NCI-H82 treated with DMSO at 0.1 percent for 48 hours (cell line): ENCODE measurements around the gene NMNAT1.
"Not testable (repeated sequence)": the region's sequence is repeated elsewhere in the genome, so short reads cannot be mapped to it uniquely, and the experiment has no call there.

Experiments used
- DNase-seq: peaks from one replicate; lab custom pipeline; 2025; ENCODE audit not compliant: unreplicated experiment; lab: John Stamatoyannopoulos, UW

Gene NMNAT1

DNA sequence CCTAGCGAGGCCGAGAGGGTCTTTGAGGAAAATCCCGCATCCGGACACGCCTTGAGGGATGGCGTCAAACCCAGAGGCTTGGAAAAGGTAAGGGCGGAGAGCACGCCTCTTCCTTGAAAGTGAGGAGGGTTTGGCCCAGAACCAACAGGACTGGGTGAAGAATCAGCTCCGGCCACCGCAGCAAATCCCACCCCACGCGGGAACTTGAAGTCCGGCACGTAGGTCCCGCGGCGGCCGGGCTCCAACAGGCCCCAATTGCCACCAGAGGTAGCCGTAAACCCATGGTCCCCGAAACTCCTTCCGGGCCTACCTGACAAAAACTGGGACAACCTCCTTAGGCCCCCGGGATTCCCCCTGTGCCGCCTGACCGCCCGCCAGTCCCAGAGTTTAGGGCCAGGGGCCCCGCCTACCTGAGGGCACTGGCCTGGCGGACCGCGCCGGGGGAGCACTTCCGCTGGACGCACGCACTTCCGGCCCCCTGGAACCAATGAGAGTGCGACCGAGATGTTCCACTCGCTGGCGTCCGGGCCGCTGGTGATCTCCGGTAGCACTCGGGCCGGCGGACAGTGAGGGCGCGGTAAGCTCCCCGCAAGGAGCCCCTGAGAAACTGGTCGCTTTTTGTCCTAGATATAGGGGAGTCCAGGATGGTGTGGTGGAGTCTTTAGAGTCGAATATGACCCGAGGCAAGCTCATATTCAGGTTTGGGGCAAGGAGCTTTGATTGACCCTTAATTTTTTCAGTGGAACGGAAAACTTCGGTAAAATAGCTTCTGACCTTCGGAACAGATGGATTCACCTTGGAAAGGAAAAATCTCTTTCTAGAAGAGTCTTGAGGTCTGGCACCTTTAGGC, at the start of gene NMNAT1, which contains the start of gene LZIC:
Gene NMNAT1, plus strand, starts transcription at position 537 of the 850 bp plus-strand sequence. CDS start 28,599 bp downstream, outside the sequence.
Gene LZIC, minus strand, starts transcription at position 453 of the 850 bp plus-strand sequence. CDS start 6,772 bp downstream, outside the sequence.
- DNase-seq = peak; percentile 71

DNA sequence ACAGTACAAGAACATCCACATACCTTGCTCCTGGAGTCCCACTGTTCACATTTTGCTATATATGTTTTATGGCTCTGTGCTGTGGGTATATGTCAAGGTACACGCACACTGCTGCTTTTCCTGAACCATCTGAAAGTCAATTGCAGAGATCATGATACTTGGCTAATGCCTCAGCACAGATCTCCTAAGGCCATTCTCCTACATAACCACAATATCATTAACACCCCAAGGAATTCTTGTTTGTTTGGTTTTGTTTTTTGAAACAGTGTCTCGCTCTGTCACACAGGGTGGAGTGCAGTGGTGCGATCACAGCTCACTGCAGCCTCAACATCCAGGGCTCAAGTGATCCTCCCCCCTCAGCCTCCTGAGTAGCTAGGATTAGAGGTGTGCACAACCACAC, 49.2 kb upstream of the NMNAT1 start:
- DNase-seq = no peak

- peak; percentile 24 for DNase-seq
Observed at GRCh38 chr1:9900142-9901043, 42.9 kb upstream of the NMNAT1 start.

DNA sequence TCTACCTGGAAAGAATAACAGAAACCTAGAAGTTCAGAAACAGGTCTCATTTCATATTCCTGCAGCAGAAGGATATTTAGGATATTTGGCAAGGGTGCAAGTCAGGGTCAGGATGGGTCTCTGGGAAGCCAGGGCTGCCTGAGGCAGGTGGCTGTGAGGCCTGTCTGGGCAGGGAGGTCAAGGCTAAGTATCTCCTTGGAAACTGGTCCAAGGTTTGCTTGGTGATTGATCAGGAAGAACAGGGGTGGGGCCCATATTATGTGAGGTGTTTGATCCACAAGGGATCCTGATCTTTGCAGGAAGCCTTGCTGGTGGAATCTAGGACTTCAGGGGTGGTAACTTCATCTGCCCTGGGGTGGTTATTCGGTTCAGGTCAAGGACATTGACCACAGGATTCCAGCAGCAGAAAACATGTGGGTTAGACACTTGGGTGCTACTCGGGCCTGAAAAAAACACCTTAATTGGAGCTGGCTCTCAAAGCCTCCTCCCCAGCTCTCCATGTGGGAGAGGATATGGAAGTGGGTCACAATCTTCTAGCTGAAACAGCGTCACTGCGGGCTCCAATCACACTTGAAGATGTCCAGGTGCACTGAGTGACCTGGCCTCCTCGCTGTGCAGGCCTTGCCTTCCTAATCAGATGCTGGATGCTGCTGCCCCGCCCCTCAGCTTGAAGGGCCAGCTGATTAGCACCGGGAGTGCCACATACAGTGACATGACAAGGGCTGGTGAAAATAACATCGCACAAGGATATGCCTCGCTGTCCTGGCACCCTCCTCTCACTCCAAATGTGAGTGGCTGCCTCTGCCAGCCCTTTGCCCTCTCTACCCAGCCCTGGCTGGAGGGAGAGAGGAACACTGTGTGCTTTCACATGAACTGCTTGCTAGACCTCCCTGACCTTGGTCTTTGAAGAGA, 41.9 kb upstream of the NMNAT1 start:
- no peak for DNase-seq

GRCh38 chr1:9902060-9902452, 41.2 kb upstream of the NMNAT1 start:
- no peak for DNase-seq

- no peak for DNase-seq
Observed at GRCh38 chr1:9903801-9904527, 39.3 kb upstream of the NMNAT1 start.

DNA sequence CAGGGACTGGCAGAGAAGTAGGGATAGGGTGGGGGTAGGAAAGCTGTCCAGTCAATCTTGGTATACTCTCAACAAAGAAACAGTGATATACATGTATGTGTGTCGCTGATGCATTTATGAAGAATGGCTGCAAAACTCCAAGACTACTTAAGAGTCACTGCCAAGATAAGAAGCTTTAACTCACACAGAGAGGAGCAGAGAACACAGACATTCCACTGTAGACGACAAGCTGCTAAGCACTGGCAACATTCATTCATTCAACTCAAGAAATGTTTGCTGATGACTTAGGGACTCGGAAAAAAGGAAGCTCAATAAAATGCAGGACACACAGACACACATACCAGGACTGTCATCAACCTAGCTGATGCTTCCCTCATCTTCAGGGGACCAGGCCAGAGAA, 38.7 kb upstream of the NMNAT1 start:
- no peak for DNase-seq

DNA sequence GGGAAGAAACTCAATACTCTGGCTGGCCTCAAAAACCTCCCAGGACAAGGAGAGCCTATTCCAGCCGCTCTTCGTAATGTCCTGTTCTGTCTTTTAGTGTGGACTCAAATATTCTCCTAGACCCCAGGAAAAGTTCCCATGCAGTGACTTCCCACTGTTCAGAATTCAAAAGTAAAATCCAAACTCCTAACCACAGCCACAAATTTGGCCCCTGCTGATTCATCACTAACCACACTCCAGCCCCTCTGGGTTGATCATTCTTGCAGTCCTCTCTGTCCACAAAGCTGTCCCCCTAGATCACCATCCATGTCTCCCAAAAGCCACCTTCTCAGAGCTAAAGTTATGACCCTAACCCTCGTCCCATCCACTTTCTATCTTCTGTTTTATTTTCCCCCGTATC, 38.3 kb upstream of the NMNAT1 start:
- no peak for DNase-seq

- DNase-seq = no peak
Observed at GRCh38 chr1:9906466-9906865, 36.8 kb upstream of the NMNAT1 start.

- no peak for DNase-seq
Observed at GRCh38 chr1:9907441-9907840, 35.8 kb upstream of the NMNAT1 start.

- no peak for DNase-seq
Observed at GRCh38 chr1:9908871-9909233, 34.4 kb upstream of the NMNAT1 start.

- DNase-seq = no peak
Observed at GRCh38 chr1:9909234-9910046, 33.8 kb upstream of the NMNAT1 start.

GRCh38 chr1:9910076-9910422, 33.2 kb upstream of the NMNAT1 start, which contains the start of gene CTNNBIP1:
TSS of gene CTNNBIP1 (minus strand) at chr1:9910269. CDS start at chr1:9872064, 38,205 bp downstream.
- no peak for DNase-seq

DNA sequence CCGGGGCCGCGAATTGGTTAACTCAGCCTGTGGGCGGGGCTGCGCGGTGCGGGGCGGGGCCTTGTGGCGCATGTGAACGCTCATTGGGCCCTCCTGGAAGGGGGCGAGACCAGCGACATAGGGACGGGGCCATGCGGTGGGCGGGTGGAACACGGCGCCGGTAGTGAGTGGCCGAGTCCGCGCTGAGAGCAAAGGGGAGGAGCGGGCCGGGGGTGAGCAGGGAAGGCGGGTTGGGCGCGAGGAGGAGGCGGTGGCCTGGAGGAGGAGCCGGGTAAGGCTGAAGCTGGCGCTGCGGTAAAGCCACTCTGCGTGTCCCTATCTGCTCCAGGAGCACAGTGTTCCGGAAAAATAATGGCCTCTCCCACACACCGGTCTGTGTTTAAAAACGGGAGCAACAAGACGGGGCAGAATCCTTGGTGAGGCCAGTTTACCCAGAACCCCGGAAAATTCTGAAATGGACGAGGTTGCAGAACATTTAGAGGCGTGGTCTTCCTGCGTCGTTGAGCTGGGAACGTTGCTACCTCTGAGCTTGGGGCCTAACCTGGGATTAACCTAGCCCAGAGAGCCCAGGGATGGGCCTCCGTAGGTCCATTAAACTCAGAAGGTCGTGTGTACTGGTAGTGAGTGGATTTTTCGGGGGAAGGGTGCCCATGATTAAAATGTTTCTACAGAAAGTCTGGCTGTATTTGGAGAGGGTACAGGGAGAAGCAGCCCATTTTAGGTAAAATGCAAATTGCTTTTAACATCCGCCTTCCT, 32.7 kb upstream of the NMNAT1 start:
- DNase-seq = peak; percentile 97

DNA sequence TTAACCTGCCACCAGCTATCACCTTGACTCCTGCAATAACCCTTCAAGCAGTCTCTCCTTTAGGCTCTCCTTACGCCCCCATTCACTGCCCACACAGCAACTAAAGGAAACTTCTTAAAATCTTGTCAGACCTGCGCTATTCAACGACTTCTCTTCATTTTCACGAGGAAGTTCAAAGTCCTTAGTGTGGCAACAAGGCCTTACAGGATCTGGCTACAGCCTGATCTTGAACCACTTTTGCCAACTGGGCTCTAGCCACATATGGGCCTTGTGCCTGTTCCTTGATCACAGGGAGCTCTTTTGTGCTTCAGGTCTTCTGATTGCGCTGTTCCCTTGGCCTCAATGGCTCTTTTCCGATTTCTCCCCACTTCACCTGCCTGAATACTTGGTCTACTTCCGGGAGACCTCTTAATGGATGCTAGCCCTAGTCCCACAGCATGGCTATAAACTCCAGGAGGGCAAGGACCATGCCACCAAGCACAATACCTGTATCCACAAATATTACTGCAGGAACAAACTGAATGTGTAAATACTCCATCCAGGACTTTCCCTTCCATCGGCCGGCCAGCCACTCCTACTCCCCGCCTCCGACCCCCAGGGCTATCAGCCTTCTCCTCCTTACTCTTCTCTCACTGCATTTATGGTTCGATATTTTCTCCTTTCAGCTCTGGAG, 30.9 kb upstream of the NMNAT1 start:
- DNase-seq = no peak

GRCh38 chr1:9914610-9914937, 28.7 kb upstream of the NMNAT1 start:
- no peak for DNase-seq

DNA sequence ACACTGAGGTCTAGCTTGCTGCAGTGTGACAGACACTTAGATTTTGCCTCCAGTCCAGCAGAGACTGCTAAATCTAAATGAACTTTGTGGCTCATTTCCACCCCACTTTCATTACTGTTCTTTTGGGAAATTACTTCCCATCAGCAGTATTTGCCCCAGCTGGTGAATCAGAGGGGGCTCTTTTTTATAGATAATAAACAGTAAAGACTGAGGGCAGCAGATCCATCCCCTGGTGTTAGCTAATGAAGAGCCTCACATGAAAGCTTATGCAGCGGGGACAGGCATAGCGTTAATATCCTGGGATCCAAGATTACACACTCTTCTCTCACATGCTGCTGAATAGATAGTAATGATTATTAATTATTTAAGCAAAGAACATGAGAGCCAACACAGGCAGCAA, 26.8 kb upstream of the NMNAT1 start:
- no peak for DNase-seq

- DNase-seq = not testable (repeated sequence)
Observed at GRCh38 chr1:9917495-9917894, 25.8 kb upstream of the NMNAT1 start.
